Lower leg skin (tissue), 4 donors: ENCODE data around the gene ANKRD33B. TPM values are rescaled to one million over a fixed set of nuclear protein-coding genes. Genes with fewer than 3 reads are reported as not detected.

ENCODE experiments used
- DNase-seq, 2 donors: peaks; one replicate each; pipeline ENCODE4 v3.0.0-alpha.2; 2019; ENCODE audit warnings: low spot score in 2 of 2
- H3K4me3 ChIP-seq: fragments of 200-600 bp; sonication (generic); 2 replicates; pipeline ENCODE4 v1.5.1; 2017; ENCODE audit warnings: mild to moderate bottlenecking, low read depth; ENCODE audit not compliant: poor library complexity, severe bottlenecking
- CTCF ChIP-seq, 3 donors: fragments of 450-650 bp; IDR thresholded peaks; one replicate each; pipeline ENCODE4 v1.5.1; 2016; ENCODE audit warnings: antibody characterized with exemption in 3 of 3, mild to moderate bottlenecking in 3 of 3, moderate library complexity in 2 of 3
- POLR2A ChIP-seq, 2 donors: fragments of 450-650 bp; IDR thresholded peaks; one replicate each; pipeline ENCODE4 v1.6.1; 2016 to 2017; ENCODE audit warnings: antibody characterized with exemption in 2 of 2, mild to moderate bottlenecking in 1 of 2, moderate library complexity in 1 of 2
- WGBS, 2 donors: methylation state at CpG; one replicate each; pipeline ENCODE4 v1.1.5; 2018; 5-methylcytosine and 5-hydroxymethylcytosine counted together
- intact Hi-C: fragments of 100-400 bp; cut with DNase I; formaldehyde crosslinking; loops from one replicate; pipeline ENCODE4 v1.15.0; 2023; ENCODE audit warnings: low total_unique reads
- total RNA-seq, 4 donors: library from RNA; depleted of rRNA; stranded (reverse); fragments of >200 nt; gene quantifications; one replicate each; pipeline ENCODE4 v1.1.0, GENCODE V29; 2016

The ANKRD33B gene
- total RNA-seq, 4 donors from 2014 or later: 12.6 to 35.4 (median 17.6) TPM

GRCh38 chr5:10595672-10596309 lies 31.9 kb downstream of the ANKRD33B start:
- no peak for TF ChIP-seq CTCF (IDR thresholded peaks at IDR 0.05)

GRCh38 chr5:10596310-10596703 lies 32.4 kb downstream of the ANKRD33B start:
- intact Hi-C loops: no loop called here
- DNase-seq: no peak
- WGBS, 2 donors: 74 to 81% methylated on average over 3 of the region's 3 CpGs
- no peak overlapping the region for H3K4me3 ChIP-seq
- TF ChIP-seq CTCF (IDR thresholded peaks at IDR 0.05) (no peak), POLR2A (IDR thresholded peaks at IDR 0.05) (no peak)

More at GRCh38 chr5:10595672-10596309, 31.9 kb downstream of the ANKRD33B start:
- intact Hi-C loops: no loop called here
- DNase-seq: peak; percentile 71 to 87
- H3K4me3 ChIP-seq: no peak overlapping the region
- WGBS, 2 donors: 6% methylated on average over 8 of the region's 8 CpGs

- no peak overlapping the region for H3K4me3 ChIP-seq
- no peak for TF ChIP-seq POLR2A (IDR thresholded peaks at IDR 0.05)
- WGBS, 2 donors: 62 to 83% methylated on average over 1 of the region's 1 CpG
- intact Hi-C loops: no loop called here
- DNase-seq: no peak
Measured at GRCh38 chr5:10596886-10597451, 33.1 kb downstream of the ANKRD33B start.

- 100% methylated on average over 1 of the region's 1 CpG for WGBS, 2 donors
- TF ChIP-seq POLR2A (IDR thresholded peaks at IDR 0.05): no peak
- TF ChIP-seq CTCF (IDR thresholded peaks at IDR 0.05): no peak
Measured at GRCh38 chr5:10599113-10599512, 35.2 kb downstream of the ANKRD33B start.

GRCh38 chr5:10599862-10600284 lies 36.0 kb downstream of the ANKRD33B start:
- DNase-seq: no peak
- TF ChIP-seq CTCF (IDR thresholded peaks at IDR 0.05): no peak
- no peak for TF ChIP-seq POLR2A (IDR thresholded peaks at IDR 0.05)
- intact Hi-C loops: no loop called here
- no peak overlapping the region for H3K4me3 ChIP-seq

More at GRCh38 chr5:10599113-10599512, 35.2 kb downstream of the ANKRD33B start:
- no peak overlapping the region for H3K4me3 ChIP-seq
- no peak for DNase-seq
- intact Hi-C loops: no loop called here

- WGBS, 2 donors: 43 to 45% methylated on average over 5 of the region's 5 CpGs
- TF ChIP-seq POLR2A (IDR thresholded peaks at IDR 0.05): no peak
- no peak for TF ChIP-seq CTCF (IDR thresholded peaks at IDR 0.05)
- intact Hi-C loops: no loop called here
- no peak overlapping the region for H3K4me3 ChIP-seq
- no peak for DNase-seq
Measured at GRCh38 chr5:10600626-10601245, 36.9 kb downstream of the ANKRD33B start.
